Posterior vena cava (tissue), 2 donors: ENCODE data around the gene EYA2. TPM values are rescaled to one million over a fixed set of nuclear protein-coding genes. Genes with fewer than 3 reads are reported as not detected.
"Not testable (repeated sequence)": the region's sequence is repeated elsewhere in the genome, so short reads cannot be mapped to it uniquely, and the experiment has no call there.

Experiments
- DNase-seq: peaks from one replicate; pipeline ENCODE4 v3.0.0-alpha.2; 2020; ENCODE audit warnings: low spot score
- intact Hi-C, 2 donors: fragments of 100-400 bp; cut with DNase I; formaldehyde crosslinking; loops; one replicate each; pipeline versions ENCODE4 v1.14.1 to v1.14.2; 2022 to 2023
- total RNA-seq, 2 donors: library from RNA; stranded (reverse); fragmentation: NEBNext Ultra II Directional; extraction: Animal tissue kit (Norgen Biotek cat#: 25700); gene quantifications; one replicate each; pipeline ENCODE4 v1.2.1, GENCODE V29; 2021
- donor health status: DM: yes; HTN: yes; CAD: no.
- donor health status: DM: yes; HTN: yes; CAD: no.

Gene EYA2
- total RNA-seq, 2 donors from 2014 or later = 9.1 to 14.4 TPM

DNA sequence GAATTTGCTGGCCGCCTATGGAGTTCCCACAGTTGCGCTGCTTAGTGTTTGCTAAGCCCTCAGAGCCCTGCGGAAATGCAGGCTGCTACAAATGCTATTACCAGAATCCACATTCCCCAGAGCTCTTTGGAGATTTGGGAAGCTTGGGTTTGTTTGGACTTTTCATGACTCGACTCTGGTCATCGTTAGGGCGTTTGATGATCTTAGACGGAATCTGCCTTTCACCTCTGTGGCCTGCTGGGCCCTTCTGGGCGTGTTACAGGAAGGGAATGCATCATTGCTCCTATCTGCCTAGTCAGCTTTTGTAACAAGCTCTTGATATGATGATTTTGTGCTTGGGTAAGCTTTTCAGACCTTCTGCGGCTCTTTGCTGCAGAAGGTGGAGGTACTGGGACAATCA, 50.8 kb downstream of the EYA2 start:
- intact Hi-C loops = no loop called here
- DNase-seq = no peak

DNA sequence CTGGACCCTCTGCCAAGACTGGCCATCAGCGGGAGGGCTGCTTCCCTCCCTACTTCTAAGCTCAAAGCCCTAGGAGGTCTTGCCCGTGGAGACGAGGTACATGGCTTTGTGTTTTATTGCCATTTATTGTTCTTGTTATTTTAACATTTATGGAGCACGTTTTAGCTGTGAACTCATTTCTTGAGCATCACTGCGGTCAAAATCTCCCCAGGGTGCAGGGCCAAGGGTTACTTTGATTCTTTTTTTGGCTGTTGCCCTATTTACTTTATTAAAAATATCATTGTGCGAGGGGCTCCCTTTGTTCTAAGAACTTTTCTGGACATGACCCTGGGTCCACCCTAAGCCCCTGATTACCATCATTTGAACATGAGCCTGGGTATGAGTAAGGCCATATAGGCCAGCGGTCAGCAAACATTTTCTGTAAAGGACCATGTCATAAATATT, 51.6 kb downstream of the EYA2 start:
- no peak for DNase-seq
- intact Hi-C loops = no loop called here

DNA sequence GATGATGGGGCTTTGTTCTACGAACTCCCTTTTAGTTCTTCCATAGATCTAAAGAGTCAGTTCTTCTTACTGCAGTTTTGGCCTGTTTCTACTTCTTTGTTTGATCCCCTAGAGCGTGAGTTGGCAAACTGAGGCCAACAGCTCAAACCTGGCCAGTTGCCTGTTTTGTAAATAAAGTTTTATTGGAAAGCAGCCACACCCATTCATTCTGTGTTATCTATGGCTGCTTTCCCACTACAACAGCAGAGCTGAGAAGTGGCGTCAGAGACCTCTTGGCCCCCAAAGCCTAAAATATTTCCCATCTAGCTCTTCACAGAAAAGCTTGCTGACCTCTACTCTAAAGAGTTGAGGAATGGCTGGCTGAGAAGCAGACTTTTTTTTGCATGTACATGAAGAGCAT, 52.2 kb downstream of the EYA2 start:
- no peak for DNase-seq
- intact Hi-C loops = no loop called here

DNA sequence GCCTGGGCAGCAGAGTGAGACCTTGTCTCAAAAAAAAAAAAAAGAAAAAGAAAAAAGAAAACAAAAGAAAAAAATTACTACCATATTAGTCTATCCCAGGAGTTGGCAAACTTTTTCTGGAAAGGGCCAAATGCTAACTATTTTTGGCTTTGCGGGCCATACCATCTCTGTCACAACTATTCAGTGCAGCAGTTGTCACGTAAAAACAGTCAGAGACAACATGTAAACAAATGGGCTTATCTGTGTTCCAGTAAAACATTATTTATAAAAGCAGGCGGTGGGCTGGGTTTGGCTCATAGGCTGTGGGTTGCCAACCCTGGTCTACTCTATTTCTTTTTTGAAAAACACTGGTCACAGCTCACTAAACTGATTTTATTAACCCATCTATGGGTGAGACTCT, 53.4 kb downstream of the EYA2 start:
- no peak for DNase-seq
- intact Hi-C loops = no loop called here

DNA sequence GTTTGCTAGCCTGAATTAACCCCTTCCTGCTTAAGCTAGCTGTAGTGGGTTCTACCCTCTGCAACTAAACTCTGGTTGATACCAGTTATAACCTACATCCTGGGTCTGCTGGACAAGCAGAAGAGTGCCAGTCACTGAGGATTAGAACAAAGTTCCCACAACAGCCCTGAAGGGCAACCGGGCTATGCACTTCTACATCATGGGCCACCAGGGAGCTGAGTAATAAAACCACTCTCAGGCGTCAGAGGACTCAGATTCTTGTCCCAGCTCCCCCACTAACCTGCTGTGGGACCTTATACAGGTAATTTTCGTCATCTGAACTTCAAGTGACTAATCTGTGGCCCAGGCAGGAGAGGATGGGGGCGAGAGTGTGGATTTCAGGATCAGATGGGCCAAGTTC, 56.8 kb downstream of the EYA2 start:
- intact Hi-C loops = no loop called here
- no peak for DNase-seq

DNA sequence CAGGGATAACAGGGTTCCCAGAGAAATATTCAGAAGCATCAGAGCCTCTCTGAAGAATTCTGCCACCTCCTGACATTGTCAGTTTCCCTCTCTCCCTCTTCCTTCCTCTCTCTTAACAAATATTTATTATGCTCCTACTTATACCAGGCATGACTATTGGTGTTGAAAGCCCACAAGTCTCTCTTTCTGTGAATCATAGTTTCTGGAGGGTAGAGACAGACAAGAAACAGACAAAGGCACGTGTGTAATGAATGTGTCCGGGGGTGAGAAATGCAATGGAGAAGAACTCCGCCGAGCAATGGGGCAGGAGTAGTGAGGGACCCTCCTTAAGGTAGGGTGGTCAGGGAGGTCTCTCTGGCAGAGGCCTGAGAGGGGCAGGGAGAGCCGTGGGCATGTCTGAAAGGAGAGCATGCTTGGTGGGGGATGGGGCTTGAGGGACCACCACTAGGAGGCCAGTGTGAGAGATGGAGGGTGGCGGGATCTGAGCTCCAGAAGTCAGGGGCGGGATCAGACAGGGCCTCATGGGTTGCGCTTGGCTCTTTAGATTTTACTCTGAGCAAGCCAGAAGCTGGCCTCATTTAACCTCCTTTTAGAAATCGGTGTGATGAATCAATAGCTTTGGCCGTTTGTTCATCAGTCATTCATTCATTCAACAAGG, 57.3 kb downstream of the EYA2 start:
- DNase-seq = no peak

DNA sequence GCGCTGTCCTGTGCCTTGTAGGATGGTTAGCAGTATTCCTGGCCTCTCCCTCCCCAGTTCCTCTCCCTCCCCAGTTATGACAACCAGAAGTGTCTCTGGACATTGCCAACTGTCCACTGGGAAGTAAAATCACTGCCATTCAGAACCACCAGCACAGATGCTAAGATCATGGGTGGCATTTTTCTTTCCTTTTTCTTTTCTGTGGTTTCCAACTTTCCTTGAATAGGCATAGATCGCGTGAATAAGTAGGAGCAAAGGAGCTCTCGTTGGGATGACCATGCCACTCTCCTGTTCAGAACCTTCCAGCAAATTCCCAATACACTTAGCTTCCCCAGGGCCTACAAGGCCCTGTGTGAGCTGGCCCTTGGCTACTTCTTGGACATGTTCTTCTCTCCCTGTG, 59.0 kb downstream of the EYA2 start:
- intact Hi-C loops = no loop called here
- DNase-seq = no peak

More for the DNA sequence above, 57.3 kb downstream of the EYA2 start:
- intact Hi-C loops = no loop called here

DNA sequence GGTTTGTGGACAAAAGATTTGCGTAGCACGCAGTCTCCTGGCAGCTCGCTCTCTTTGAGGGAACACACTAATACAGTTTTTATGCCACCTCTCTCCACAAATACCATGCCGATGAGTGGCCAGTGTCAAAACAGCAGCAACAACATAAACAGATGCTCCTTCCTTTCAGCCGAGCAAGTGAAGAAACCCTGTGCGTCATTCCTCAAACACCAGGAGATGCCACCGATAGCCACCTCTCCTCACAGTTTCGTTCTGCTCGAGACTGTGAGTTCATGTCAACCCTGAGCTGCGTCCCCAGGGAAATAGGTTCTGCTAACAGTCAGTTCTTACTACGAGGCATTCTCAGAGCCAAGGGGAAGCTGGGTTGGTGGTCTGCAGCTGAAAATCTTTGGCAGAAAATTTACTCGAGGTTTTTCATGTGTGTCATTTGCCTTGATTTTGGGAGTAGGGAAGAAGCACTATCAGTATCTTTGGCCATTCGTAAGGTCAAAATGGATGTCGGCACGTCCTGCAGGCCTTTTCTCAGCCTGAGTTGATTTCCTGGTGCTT, 59.9 kb downstream of the EYA2 start:
- intact Hi-C loops = no loop called here
- DNase-seq = no peak

DNA sequence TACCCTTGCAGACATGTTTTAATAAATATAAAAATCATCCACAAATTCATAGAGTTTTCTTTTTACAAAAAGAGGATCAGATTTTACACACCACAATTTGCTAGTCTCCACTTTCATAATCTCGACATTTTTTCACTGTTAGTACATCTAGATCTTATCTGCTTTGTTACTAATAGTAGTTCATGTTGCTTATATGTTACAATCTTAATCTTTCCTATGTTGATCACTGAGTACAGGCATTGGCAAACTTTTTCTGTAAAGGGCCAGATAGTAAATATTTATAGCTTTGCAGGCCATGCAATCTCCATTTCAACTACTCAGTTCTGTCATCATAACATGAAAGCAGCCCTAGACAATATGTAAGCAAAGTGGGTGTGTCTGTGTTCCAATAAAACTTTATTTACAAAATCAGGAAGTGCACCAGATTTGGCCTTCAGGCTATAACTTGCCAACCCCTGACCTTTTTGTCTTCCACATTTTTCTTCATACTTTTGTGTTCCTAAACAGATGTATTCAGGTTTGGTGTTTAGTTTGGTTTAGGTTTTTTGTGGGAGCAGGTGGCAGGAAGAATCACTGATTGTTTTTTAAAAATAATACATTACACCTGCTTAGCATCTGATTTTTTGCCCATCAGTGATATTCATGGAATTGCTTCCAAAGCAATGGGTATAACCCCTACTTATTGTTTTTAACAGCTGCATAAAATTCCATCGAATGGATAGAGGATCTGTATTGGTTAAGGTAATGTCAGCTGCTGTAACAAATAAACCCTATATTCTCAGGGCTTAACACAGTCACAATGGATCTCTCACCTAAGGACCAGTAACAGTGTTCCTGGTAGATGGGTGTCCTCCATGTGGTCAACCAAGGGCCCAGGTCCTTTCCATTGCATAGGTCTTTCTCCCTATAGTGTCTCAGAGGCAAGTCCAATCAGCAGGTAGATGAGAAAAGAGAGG, 61.2 kb downstream of the EYA2 start:
- DNase-seq = no peak
- intact Hi-C loops = no loop called here

DNA sequence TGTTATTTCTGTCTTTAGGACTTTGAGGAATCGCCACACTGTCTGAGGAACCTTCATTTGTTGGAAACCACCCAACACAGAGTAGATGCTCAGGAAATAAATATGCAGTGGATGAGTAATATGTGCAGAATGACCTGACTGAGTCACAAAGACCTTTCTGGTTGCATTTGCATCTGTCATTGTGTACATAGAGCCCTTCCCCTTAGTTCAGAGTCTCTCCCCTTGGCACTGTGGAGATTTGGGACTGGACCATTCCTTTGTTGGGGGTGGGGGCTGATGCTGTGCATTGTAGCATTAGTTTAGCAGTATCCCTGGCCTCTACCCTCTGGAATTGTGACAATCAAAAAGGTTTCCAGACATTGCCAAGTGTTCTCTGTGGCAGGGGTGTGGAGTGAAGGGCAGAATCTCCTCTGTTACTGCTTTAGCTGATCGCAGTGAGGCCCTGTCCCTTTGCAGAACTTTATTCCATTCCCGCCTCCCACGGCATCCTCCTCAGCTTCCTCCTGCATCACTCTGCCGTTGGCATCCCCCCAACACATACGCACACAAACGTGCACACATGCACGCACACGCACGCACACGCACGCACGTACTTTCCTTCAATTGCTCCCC, 64.5 kb downstream of the EYA2 start:
- intact Hi-C loops = no loop called here
- no peak for DNase-seq

DNA sequence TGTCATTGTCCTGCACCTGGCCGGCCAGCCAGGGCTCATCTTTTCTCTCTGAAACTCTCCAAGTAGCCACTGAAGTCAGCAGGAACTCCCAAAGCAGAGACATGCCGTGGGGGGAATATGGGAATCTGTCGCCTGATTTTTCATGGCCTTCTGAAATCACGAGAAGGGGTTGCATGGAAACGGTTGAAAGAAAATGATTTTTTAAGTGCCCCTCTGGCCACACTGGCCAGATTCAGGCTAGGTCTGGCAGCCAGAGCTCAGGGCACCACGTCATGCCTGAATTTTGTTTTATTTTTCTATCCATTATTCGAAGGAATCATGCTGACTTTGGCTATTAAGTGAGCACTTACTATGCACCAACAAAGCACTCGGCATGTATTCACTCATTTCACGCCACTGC, 65.2 kb downstream of the EYA2 start:
- intact Hi-C loops = no loop called here
- DNase-seq = no peak

DNA sequence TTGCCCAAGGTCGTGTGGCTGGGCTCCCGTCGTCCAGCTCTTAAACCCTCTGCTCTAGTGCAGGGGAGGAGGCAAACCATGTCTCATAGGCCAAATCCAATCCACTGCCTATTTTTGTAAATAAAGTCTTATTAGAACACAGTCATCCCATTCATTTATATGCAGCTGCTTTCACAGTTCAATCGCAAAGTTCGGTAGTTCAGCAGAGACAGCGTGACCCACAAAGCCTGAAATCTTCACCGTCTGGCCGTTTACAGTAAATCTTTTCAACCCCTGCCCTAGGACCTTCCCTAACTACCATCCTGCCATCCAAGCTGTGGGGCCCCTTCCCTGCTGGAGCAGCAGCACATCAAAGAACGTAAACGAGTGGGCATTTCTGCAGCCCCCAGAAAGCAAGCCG, 65.9 kb downstream of the EYA2 start:
- intact Hi-C loops = no loop called here
- DNase-seq = no peak

DNA sequence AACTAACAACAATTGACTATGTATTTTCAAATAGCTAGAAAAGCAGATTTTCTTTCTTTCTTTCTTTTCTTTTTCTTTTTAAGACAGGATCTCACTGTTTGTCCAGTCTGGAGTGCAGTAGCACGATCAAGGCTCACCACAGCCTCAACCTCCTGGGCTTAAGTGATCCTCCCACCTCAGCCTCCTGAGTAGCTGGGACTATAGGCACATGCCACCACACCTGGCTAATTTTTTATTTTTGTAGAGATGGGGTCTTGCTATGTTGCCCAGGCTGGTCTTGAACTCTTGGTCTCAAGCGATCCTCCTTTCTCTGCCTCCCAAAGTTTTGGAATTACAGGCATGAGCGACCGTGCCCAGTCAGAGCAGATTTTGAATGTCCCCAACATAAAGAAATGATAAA, 67.3 kb downstream of the EYA2 start:
- DNase-seq, intact Hi-C loops: not testable (repeated sequence)

DNA sequence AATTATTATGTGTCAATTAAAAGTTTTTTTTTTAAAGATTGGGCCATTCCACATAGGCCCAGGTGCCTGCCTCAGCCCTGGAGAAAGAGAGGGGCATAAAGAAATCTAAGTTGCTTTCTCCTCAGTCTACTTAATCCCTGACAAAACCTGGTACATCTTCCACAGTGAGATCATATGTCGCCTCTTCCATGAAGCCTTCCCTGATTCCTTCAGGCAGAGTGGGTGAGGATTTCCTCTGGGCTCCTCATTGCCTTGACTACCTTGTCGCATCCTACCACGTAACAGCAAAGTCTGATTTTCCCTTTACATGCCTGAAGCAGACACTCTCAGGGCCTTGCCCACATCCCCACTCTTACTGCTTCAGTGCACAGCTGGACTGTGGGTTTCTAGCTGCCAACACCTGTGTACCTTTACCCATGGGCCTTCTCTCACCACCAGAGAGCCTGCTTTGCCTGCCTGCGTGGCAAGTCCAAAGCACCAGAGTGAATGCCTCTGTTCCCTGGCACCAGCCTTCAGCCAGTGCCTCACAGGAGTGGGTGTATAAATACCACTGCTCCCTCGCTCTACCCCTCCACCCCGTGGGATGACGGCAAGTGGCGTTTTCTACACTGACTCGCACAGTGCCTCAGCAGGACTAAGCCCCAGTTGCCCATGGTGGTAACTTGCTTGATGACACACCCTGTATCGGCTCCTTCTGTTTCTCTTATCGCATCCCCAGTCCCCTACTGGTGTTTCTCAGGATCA, 68.0 kb downstream of the EYA2 start:
- no peak for DNase-seq
- intact Hi-C loops = no loop called here

DNA sequence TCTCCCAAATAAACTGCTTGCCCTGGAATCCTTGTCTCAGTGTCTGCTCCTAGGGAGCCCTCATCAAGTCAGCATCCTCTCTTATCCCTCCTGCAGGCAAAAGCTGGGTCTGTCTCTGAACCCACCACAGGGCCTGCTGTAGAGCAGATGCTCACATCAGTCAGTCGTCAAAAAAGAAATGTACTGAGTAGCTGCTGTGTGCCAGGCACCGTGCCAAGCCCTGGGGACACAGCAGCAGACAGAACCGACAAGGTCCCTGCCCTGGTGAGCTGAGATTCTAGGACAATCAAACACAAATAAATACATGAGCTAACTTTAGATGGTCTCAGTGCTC, 68.5 kb downstream of the EYA2 start:
- intact Hi-C loops = no loop called here
- DNase-seq = no peak

DNA sequence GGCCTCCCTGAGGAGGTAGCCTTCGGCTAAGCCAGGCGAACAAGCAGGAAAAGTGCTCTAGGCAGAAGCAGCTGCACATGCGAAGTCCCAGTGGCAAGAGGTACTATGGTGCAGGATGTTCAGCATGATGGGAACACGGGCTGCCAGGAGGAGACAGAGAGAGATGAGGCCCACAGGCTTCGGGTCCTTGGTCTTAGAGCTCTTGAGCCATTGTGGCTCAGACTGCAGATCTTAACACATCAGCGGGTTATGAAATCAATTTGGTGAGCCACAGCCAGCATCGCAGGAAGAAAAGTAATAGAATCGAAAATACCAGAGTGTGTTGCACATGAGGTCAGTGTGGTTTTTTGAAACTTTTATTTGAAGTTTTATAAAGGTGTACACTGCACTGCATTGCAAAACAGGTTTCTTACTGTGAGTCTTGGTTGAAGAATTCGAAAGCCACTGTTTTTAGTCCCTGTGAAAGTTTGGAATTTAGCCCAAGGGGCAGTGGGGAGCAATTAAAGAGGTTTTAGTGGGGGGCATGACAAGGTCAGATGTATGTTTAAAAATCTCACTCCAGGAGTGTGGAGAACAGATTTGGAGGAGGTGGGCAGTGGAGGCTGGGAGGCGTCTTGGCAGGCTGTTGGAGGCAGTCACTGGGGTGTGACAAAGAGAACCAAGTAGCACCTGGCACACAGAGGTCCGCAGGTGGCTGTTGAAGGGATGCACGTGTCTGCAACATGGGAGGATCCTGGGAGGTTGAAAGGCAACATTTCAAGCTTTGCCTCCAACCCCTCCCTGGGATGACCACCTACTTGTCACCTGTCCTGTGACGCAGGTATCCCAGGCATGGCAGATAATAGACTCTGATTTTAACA, 69.3 kb downstream of the EYA2 start:
- intact Hi-C loops = no loop called here
- no peak for DNase-seq

DNA sequence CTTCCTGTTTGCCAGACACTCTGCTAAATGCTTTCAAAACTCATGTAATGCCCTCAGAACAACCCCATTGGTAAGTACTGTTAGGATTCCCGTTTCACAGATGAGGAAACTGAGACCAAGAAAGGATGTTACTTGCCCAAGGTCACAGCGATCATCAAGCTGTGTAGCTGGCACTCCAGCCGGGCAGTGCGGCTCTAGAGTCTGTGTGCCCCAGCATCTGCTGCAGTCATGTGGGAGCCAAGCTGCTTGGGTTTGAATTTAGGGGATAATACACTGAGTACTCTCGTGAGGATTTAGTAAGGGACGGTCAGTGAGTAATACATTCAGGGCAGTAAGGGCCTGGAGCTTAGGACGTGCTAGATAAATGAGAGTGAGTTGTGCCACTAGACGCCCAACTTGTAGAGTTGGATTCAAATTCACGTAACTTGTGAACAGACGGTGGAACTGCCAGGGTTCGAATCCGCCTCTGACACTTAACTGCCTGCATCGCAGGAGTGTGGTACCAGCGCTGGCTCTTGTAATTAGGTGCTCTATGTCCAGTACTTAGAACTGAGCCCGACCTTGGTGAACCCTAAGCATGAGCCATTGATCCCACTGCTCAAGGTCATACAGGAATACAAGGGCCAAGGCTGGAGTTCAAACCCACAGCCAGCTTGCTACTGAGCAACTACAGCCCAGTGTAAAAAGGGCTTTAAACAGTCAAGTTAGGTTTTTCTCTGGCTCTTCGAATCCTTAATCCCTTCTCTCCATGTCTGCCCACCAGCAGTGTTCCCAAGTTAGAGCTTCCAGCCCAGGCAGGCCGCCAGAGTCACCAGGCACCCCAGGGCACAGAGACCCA, 70.2 kb downstream of the EYA2 start:
- no peak for DNase-seq
- intact Hi-C loops = no loop called here

DNA sequence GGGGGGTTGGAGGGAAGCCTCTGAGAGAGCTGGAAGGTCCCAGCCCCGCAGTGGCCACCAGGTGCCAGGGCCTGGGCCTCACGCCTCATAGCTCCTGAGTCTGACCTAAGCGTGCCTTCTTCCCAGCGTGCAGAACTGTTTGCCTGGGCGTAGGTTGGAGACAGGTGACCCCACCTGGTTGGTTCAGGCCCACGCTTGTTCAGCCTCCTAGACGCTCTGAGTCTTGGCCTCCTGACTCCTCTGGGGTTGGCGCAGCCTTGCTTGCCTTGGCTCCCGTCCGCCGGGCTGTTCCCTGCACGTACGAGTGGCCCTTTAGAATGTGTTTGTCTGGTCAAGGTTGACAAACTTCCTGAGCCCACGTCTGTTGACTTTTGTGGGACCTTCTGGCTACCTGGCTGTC, 70.8 kb downstream of the EYA2 start:
- intact Hi-C loops = no loop called here
- no peak for DNase-seq
